WI38 (cell line): Measurements from ENCODE around the gene PAK1IP1.

Experiments
- H3K4me3 ChIP-seq: 2 replicates; pipeline ENCODE4 v1.5.1; 2011; ENCODE audit warnings: low read depth, mild to moderate bottlenecking, control low read depth, low read length
- TF ChIP-seq, protein P1 (sequence below): IDR thresholded peaks from 2 replicates; pipeline ENCODE4 v1.5.1; 2012; ENCODE audit warnings: low read depth, mild to moderate bottlenecking, control low read depth, low read length

Gene PAK1IP1

DNA sequence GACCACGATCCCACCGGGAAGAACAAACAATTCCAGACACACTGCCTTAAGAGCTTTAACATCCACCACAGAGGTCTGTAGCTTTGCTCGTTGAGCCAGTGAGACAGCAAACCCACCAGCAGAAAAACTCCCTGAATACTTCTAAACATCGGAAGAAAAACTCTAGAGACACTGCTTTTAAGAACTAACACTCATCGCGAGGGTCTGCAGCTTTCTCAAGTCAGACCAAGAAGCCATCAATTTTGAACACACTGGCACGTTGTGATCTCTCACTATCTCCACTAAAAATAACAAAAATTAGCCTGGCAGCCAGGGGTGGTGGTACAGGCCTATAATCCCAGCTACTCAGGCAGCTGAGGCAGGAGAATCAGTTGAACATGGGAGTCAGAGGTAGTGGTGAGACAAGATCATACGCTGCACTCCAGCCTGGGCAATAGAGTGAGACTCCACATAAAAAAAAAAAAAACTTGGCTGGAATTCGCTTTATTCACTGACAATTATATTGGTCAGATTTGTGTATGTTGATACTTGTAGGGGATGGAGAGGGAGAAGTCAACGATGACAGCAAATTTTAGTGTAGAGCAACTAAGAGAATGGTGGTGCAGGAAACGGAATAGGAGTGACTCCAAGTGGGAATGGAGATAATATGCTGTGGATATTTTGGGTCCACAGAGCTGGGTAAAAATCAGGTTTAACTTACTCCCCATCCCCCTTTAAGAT is 27.2 kb downstream of the PAK1IP1 start:
- peak overlapping the region; percentile 82 for H3K4me3 ChIP-seq
- TF ChIP-seq, protein P1, sequence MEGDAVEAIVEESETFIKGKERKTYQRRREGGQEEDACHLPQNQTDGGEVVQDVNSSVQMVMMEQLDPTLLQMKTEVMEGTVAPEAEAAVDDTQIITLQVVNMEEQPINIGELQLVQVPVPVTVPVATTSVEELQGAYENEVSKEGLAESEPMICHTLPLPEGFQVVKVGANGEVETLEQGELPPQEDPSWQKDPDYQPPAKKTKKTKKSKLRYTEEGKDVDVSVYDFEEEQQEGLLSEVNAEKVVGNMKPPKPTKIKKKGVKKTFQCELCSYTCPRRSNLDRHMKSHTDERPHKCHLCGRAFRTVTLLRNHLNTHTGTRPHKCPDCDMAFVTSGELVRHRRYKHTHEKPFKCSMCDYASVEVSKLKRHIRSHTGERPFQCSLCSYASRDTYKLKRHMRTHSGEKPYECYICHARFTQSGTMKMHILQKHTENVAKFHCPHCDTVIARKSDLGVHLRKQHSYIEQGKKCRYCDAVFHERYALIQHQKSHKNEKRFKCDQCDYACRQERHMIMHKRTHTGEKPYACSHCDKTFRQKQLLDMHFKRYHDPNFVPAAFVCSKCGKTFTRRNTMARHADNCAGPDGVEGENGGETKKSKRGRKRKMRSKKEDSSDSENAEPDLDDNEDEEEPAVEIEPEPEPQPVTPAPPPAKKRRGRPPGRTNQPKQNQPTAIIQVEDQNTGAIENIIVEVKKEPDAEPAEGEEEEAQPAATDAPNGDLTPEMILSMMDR, result no peak

DNA sequence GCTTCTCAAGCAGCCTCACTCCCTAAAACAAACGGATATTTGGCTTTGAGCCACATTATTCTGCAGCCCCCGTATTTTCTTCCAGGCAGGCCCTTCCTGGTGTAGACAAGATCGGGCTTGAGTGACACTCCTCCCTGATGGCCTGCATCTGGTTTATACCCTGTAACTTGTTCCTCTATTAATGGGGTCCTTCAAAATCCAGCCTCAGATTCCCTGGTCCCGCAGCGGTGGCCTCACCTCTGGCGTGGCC is 27.7 kb downstream of the PAK1IP1 start:
- TF ChIP-seq, protein P1, result no peak
- H3K4me3 ChIP-seq, result peak overlapping the region; percentile 82

DNA sequence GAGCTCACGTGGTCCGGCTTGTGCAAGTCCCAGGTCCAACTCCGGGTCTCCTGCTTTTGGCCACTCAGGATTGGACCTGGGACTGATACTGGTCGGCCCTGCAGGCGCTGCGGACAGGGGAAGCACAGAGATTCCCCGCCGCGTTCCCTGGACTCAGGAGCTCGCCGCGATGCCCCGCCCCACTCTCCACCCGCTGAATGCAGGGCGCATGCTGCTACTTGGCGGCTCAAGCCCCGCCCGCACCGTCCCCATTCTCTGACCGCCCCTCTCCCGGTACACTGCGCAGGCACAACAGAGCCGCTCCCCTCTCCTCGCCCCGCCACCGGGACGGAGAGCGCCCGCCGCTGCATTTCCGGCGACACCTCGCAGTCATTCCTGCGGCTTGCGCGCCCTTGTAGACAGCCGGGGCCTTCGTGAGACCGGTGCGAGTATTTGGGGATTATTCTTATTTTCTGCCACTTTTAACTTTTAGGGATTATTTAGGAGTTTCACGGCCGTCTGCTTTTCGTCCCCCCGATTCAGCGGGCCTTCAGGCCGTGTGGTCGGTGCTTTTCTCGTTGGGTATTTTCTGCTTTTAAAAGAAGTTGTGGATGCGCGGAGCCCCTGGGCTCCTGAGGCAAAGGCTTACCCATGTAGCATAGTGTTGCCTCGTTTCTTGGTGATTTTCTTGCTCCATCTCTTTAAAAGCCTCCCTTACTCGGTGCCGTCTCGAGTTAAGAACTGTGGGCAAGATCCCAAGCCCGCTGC is 28.2 kb downstream of the PAK1IP1 start, which contains the start of gene TMEM14C:
TSS of gene TMEM14C (plus strand) at position 251 of the 747 bp plus-strand sequence. CDS start 1,544 bp downstream, outside the sequence.
- TF ChIP-seq, protein P1, result no peak
- peak within 1 kb of the TSS; percentile 82 for H3K4me3 ChIP-seq

DNA sequence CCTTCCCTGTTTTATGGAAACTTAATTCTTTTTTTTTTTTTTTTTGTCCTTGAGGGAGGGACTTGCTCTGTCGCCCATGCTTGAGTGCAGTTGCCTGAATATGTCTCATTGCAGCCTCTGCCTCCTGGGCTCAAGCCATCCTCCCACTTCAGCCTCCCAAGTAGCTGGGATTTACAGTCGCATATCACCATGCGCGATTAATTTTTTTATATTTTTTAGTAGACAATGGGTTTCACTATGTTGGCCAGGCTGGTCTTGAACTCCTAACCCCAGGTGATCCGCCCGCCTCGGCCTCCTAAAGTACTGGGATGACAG is 28.8 kb downstream of the PAK1IP1 start:
- TF ChIP-seq, protein P1, result no peak
- peak overlapping the region; percentile 82 for H3K4me3 ChIP-seq

DNA sequence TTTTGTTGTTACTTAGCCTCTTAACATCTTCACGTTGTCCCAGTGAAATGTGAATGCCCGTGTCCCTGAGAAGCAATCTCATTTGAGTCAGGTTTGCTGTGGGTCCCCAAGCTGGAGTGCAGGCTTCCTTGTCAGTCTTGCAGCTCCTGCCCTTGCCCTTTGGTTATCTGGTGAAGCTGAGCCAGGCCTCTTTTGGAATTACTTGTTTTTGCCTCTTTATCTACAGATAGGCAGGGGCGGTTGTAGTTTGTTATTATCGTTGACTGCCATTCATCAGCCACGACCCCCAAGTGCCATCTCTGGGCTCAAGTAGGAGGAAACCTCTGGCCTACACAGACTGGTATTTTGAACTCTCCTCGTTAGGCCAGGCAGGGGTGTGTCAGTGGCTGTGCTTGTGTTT is 30.3 kb downstream of the PAK1IP1 start:
- TF ChIP-seq, protein P1, result no peak
- H3K4me3 ChIP-seq, result no peak overlapping the region

DNA sequence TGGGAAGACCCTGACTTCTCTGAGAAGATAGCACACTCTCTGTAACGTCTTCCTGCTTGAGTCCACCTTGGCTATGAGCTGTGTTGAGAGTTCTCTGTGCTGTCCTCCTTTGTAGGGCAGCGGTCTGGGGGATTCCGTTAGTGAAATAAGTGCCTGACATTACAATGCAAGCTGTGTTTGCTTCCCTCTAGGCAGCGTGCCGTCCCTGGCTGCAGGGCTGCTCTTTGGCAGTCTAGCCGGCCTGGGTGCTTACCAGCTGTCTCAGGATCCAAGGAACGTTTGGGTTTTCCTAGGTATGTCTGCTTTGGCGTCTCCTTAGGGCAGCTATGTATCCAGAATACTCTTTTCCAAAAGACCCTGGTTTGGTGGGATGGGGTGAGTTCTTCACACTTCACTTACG is 30.9 kb downstream of the PAK1IP1 start:
- no peak overlapping the region for H3K4me3 ChIP-seq
- TF ChIP-seq, protein P1, result no peak

DNA sequence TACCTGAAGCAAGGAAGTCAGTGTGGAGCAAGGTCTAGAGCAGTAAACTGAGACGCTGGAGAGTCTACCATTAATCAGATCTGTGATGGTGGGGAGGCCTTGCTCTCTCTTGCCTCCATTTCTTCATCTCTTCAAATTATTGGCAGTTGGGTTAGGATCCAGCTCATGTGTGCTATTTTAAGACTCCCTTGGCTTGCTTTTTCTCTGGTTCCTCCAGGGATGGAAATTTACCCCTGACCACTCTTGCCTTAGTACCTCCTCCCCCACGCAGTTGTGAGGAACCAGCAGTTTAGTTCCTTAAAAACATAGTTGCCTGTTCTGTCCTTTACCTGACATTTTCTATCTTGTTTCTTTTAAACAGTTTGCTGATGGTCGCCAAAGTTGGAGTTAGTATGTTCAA is 35.5 kb downstream of the PAK1IP1 start:
- TF ChIP-seq, protein P1, result no peak
- H3K4me3 ChIP-seq, result no peak overlapping the region
